NT2/D1 (cell line): ENCODE measurements around the gene SHISA7.

Source experiments
- DNase-seq: peaks from one replicate; pipeline ENCODE4 v3.0.0-alpha.2; 2011; ENCODE audit warnings: low read depth, low spot score
- H3K27me3 ChIP-seq: 2 replicates; pipeline ENCODE4 v1.6.0; 2011; ENCODE audit warnings: mild to moderate bottlenecking; ENCODE audit not compliant: insufficient read length, insufficient read depth
- H3K36me3 ChIP-seq: 2 replicates; pipeline ENCODE4 v1.6.1; 2011; ENCODE audit warnings: mild to moderate bottlenecking, low read length, mixed read lengths; ENCODE audit not compliant: insufficient read depth, insufficient read length
- H3K4me1 ChIP-seq: 2 replicates; pipeline ENCODE4 v1.5.1; 2011; ENCODE audit not compliant: insufficient read depth, insufficient read length
- H3K4me3 ChIP-seq: 2 replicates; pipeline ENCODE4 v1.5.1; 2011; ENCODE audit warnings: low read depth; ENCODE audit not compliant: insufficient read length
- H3K9ac ChIP-seq: 2 replicates; pipeline ENCODE4 v1.6.0; 2011; ENCODE audit warnings: low read depth; ENCODE audit not compliant: insufficient read length
- H3K9me3 ChIP-seq: 2 replicates; pipeline ENCODE4 v1.5.1; 2011; ENCODE audit warnings: mild to moderate bottlenecking, low read length; ENCODE audit not compliant: insufficient read depth
- SUZ12 ChIP-seq: IDR thresholded peaks from 2 replicates; pipeline ENCODE4 v1.6.1; 2011; ENCODE audit not compliant: insufficient read length, insufficient read depth; ENCODE audit errors: extremely low read depth
- YY1 ChIP-seq: IDR thresholded peaks from 2 replicates; pipeline ENCODE4 v1.6.1; 2011; ENCODE audit not compliant: insufficient read length, insufficient read depth
- ZNF274 ChIP-seq: IDR thresholded peaks from 2 replicates; pipeline ENCODE4 v1.6.1; 2011; ENCODE audit warnings: mild to moderate bottlenecking, low read depth, low read length

SHISA7 gene

GRCh38 chr19:55479045-55479444 lies 35.9 kb upstream of the SHISA7 start:
- Histone ChIP-seq H3K36me3 (peaks cover 6% of the 10 kb centered on the region), H3K9me3 (no peaks in the 10 kb centered on the region), H3K4me1 (peaks cover 12% of the 10 kb centered on the region), H3K4me3 (no peak overlapping the region), H3K9ac (peak overlapping the region; percentile 10), H3K27me3 (no peaks in the 10 kb centered on the region)
- TF ChIP-seq ZNF274 (no peak), YY1 (no peak), SUZ12 (no peak)
- no peak for DNase-seq

- no peak for TF ChIP-seq YY1
- TF ChIP-seq SUZ12 = no peak
- TF ChIP-seq ZNF274 = no peak
- Histone ChIP-seq H3K4me3 (no peak overlapping the region), H3K36me3 (peaks cover 4% of the 10 kb centered on the region), H3K9me3 (no peaks in the 10 kb centered on the region), H3K4me1 (peaks cover 14% of the 10 kb centered on the region), H3K9ac (peak overlapping the region; percentile 21), H3K27me3 (no peaks in the 10 kb centered on the region)
- no peak for DNase-seq
These were observed 35.3 kb upstream of the SHISA7 start for GRCh38 chr19:55478364-55478763.

GRCh38 chr19:55477905-55478304 lies 34.8 kb upstream of the SHISA7 start:
- Histone ChIP-seq H3K9ac (no peak overlapping the region), H3K9me3 (no peaks in the 10 kb centered on the region), H3K36me3 (peaks cover 4% of the 10 kb centered on the region), H3K4me3 (no peak overlapping the region), H3K27me3 (no peaks in the 10 kb centered on the region), H3K4me1 (peaks cover 14% of the 10 kb centered on the region)
- TF ChIP-seq ZNF274 (no peak), SUZ12 (no peak), YY1 (no peak)
- no peak for DNase-seq

GRCh38 chr19:55476100-55476775 lies 33.1 kb upstream of the SHISA7 start, which contains the start of gene ZNF628:
TSS of gene ZNF628 (plus strand) at chr19:55476617. CDS start at chr19:55479911, 3,294 bp downstream.
- no peak for TF ChIP-seq YY1
- TF ChIP-seq ZNF274 = no peak
- H3K36me3 ChIP-seq = no peaks in the 10 kb centered on the region
- H3K9ac ChIP-seq = peak within 1 kb of the TSS; percentile 62
- H3K9me3 ChIP-seq = no peaks in the 10 kb centered on the region
- H3K4me1 ChIP-seq = peaks cover 17% of the 10 kb centered on the region
- H3K4me3 ChIP-seq = peak within 1 kb of the TSS; percentile 56
- peaks cover under 1% of the 10 kb centered on the region for H3K27me3 ChIP-seq
- peak; percentile 96 for DNase-seq

GRCh38 chr19:55474269-55475265 lies 31.5 kb upstream of the SHISA7 start:
- Histone ChIP-seq H3K27me3 (peaks cover 4% of the 10 kb centered on the region), H3K36me3 (no peaks in the 10 kb centered on the region), H3K9me3 (no peaks in the 10 kb centered on the region), H3K4me1 (peaks cover 17% of the 10 kb centered on the region), H3K4me3 (no peak overlapping the region), H3K9ac (peak overlapping the region; percentile 15)
- TF ChIP-seq SUZ12 = no peak
- no peak for DNase-seq

GRCh38 chr19:55473225-55474012 lies 30.3 kb upstream of the SHISA7 start:
- TF ChIP-seq SUZ12 (no peak), YY1 (no peak), ZNF274 (no peak)
- H3K4me3 ChIP-seq = peak overlapping the region; percentile 11
- peaks cover 17% of the 10 kb centered on the region for H3K4me1 ChIP-seq
- H3K27me3 ChIP-seq = peaks cover 7% of the 10 kb centered on the region
- peak overlapping the region; percentile 64 for H3K9ac ChIP-seq
- no peaks in the 10 kb centered on the region for H3K36me3 ChIP-seq
- DNase-seq = no peak
- no peaks in the 10 kb centered on the region for H3K9me3 ChIP-seq
